ENCODE measurements around the gene BICRA. TPM values are rescaled to one million over a fixed set of nuclear protein-coding genes. Genes with fewer than 3 reads are reported as not detected.

BICRA gene
- total and polyA plus RNA-seq, 2 donors from 2014 or later = 3.2 to 14.7 TPM

DNA sequence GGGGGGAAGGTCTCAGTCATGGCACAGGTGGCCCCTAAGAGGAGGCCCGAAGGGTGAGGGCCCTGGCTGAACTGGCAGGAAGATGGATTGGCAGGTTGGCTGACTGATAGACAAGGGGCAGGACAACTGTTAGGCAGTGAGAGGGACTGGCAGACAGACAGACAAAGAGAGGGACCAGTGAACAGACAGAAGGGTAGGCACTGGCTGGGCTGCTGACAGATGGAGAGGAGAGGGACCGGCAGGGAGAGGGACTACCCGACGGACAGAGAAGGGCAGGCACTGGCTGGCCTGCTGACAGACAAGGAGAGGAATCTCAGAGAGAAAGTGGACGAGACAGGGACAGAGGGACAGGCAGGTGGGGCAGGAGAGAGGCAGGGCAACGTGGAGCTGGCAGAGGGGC is 72.5 kb downstream of the BICRA start:
- Histone ChIP-seq H3K9me3 (ENCODE audit: control insufficient read depth in 2 of 3, insufficient read depth in 1 of 3, low read length in 3 of 3) (no peaks in the 10 kb centered on the region), H3K9ac (ENCODE audit: low read length in 3 of 3) (no peak overlapping the region), H3K27ac (ENCODE audit: low read depth in 2 of 2, low read length in 2 of 2) (no peak overlapping the region), H3K27me3 (ENCODE audit: control insufficient read depth, insufficient read depth, low read length) (no peaks in the 10 kb centered on the region), H3K4me3 (ENCODE audit: low read length in 3 of 3) (no peak overlapping the region), H3K36me3 (ENCODE audit: control insufficient read depth in 2 of 3, insufficient read depth in 3 of 3, low read length in 3 of 3) (peaks cover 0 to 3% (median 0%) of the 10 kb centered on the region in 3 donors), H3K4me1 (ENCODE audit: control insufficient read depth in 2 of 3, insufficient read depth in 2 of 3, low read depth in 1 of 3, low read length in 3 of 3) (no peaks in the 10 kb centered on the region)
- intact Hi-C loops (cut with DNase I) = no loop called here
- FAIRE-seq (no peak), DNase-seq (no peak)
- TF ChIP-seq, protein P1, sequence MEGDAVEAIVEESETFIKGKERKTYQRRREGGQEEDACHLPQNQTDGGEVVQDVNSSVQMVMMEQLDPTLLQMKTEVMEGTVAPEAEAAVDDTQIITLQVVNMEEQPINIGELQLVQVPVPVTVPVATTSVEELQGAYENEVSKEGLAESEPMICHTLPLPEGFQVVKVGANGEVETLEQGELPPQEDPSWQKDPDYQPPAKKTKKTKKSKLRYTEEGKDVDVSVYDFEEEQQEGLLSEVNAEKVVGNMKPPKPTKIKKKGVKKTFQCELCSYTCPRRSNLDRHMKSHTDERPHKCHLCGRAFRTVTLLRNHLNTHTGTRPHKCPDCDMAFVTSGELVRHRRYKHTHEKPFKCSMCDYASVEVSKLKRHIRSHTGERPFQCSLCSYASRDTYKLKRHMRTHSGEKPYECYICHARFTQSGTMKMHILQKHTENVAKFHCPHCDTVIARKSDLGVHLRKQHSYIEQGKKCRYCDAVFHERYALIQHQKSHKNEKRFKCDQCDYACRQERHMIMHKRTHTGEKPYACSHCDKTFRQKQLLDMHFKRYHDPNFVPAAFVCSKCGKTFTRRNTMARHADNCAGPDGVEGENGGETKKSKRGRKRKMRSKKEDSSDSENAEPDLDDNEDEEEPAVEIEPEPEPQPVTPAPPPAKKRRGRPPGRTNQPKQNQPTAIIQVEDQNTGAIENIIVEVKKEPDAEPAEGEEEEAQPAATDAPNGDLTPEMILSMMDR (IDR thresholded peaks at IDR 0.05; ENCODE audit: borderline replicate concordance, extremely low read depth, insufficient read depth) = no peak

DNA sequence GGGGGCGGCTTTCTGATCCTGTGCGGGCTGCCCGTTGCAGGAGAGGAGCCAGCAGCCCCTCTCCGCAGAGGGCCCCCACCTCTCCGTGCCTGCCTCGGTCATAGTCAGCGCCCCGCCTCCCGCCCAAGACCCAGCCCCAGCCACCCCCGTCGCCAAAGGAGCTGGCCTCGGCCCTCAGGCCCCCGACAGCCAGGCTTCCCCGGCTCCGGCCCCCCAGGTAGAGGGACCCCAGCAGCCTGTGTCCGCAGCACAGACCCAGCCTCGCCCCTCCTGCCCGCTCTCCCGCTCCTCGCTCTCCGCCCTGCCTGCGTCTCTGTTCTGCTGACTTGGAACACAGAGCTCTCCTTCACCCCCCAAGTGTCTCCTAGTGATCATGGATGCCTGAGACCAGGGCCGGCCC is 73.0 kb downstream of the BICRA start:
- H3K9me3 ChIP-seq (ENCODE audit: control insufficient read depth in 2 of 3, insufficient read depth in 1 of 3, low read length in 3 of 3) = no peaks in the 10 kb centered on the region
- no peak overlapping the region for H3K4me3 ChIP-seq (ENCODE audit: low read length in 3 of 3)
- H3K27ac ChIP-seq (ENCODE audit: low read depth in 2 of 2, low read length in 2 of 2) = no peak overlapping the region
- H3K36me3 ChIP-seq (ENCODE audit: control insufficient read depth in 2 of 3, insufficient read depth in 3 of 3, low read length in 3 of 3) = peaks cover 0 to 1% (median 0%) of the 10 kb centered on the region in 3 donors
- peak in 1 of 5 donors; percentile 57 for DNase-seq
- TF ChIP-seq, protein P1 (IDR thresholded peaks at IDR 0.05; ENCODE audit: borderline replicate concordance, extremely low read depth, insufficient read depth) = no peak
- H3K9ac ChIP-seq (ENCODE audit: low read length in 3 of 3) = no peak overlapping the region
- intact Hi-C loops (cut with DNase I) = no loop called here
- no peak for FAIRE-seq
- no peaks in the 10 kb centered on the region for H3K27me3 ChIP-seq (ENCODE audit: control insufficient read depth, insufficient read depth, low read length)
- H3K4me1 ChIP-seq (ENCODE audit: control insufficient read depth in 2 of 3, insufficient read depth in 2 of 3, low read depth in 1 of 3, low read length in 3 of 3) = no peaks in the 10 kb centered on the region

DNA sequence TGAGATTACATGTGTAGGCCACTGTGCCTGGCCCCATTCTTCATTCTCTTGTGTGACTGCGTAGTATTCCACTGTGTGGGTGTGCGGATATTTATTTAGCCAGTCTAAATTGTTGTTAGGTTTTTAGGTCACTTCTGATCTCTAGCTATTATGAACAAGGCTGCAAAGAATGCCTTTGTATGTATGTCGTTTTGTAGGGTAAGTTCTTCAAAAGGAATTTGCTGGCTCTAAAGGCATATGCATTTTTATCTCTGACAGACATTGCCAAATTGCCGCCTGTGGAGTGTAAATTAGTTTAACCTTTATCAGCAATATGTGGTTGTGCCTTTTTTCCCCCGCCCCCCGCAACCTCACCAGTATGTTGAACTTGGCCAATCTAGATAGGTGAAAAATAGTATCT is 74.0 kb downstream of the BICRA start:
- FAIRE-seq (no peak), DNase-seq (no peak)
- intact Hi-C loops (cut with DNase I) = no loop called here
- Histone ChIP-seq H3K27ac (ENCODE audit: low read depth in 2 of 2, low read length in 2 of 2) (no peak overlapping the region), H3K36me3 (ENCODE audit: control insufficient read depth in 2 of 3, insufficient read depth in 3 of 3, low read length in 3 of 3) (no peaks in the 10 kb centered on the region), H3K4me1 (ENCODE audit: control insufficient read depth in 2 of 3, insufficient read depth in 2 of 3, low read depth in 1 of 3, low read length in 3 of 3) (no peaks in the 10 kb centered on the region), H3K9me3 (ENCODE audit: control insufficient read depth in 2 of 3, insufficient read depth in 1 of 3, low read length in 3 of 3) (no peaks in the 10 kb centered on the region), H3K4me3 (ENCODE audit: low read length in 3 of 3) (no peak overlapping the region), H3K27me3 (ENCODE audit: control insufficient read depth, insufficient read depth, low read length) (no peaks in the 10 kb centered on the region), H3K9ac (ENCODE audit: low read length in 3 of 3) (no peak overlapping the region)
- TF ChIP-seq, protein P1 (IDR thresholded peaks at IDR 0.05; ENCODE audit: borderline replicate concordance, extremely low read depth, insufficient read depth) = no peak
